ENCODE measurements around the gene RFTN2.

DNA sequence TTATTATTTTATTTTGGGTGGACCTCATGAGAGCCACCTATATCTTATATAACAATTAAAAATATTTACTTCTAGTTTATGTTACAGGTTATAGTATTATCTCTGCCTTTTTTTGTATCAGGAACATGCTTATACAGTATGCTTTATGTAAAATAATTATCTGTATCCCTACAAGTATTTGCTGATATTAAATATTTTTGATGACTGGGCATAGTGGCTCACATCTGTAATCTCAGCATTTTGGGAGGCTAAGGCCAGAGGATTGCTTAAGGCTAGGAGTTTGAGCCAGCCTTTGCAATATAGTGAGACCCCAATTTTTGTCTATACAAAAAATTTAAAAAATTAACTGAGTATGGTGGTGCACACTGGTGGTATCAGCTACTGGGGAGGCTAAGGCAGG is 119.9 kb downstream of the RFTN2 start:
- TF ChIP-seq, protein P1, sequence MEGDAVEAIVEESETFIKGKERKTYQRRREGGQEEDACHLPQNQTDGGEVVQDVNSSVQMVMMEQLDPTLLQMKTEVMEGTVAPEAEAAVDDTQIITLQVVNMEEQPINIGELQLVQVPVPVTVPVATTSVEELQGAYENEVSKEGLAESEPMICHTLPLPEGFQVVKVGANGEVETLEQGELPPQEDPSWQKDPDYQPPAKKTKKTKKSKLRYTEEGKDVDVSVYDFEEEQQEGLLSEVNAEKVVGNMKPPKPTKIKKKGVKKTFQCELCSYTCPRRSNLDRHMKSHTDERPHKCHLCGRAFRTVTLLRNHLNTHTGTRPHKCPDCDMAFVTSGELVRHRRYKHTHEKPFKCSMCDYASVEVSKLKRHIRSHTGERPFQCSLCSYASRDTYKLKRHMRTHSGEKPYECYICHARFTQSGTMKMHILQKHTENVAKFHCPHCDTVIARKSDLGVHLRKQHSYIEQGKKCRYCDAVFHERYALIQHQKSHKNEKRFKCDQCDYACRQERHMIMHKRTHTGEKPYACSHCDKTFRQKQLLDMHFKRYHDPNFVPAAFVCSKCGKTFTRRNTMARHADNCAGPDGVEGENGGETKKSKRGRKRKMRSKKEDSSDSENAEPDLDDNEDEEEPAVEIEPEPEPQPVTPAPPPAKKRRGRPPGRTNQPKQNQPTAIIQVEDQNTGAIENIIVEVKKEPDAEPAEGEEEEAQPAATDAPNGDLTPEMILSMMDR (conservative IDR thresholded peaks at IDR 0.05 in 1 of 2, IDR thresholded peaks at IDR 0.05 in 1 of 2; ENCODE audit: extremely low read depth in 1 of 2, insufficient read depth in 1 of 2, low read depth in 1 of 2, low read length in 2 of 2) = no peak
- TF ChIP-seq EZH2 (IDR thresholded peaks at IDR 0.05; ENCODE audit: borderline replicate concordance, low read length) = no peak
